ENCODE results near the gene EXOSC10. TPM values are rescaled to one million over a fixed set of nuclear protein-coding genes. Genes with fewer than 3 reads are reported as not detected.

The EXOSC10 gene
- total RNA-seq, 1 donor from 2014 or later: 104 TPM

DNA sequence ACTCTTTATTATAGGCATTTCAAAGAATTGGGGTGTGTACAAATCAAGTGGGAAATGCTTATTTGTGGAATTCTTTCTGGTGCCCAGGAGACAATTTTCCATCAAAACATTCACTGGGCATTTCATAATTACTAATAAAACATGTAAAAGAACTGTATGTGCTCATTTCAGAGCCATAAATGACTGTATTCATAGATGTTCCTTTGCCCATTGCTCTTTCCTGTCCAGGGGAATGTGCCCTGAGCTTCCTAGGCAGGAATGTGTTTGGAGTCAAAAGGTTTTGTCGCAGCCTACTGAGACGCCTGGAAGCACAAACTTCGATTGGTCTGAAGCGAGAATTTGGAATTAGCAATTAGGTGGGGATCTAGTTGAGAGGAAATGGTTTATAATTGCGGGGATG, 43.7 kb upstream of the EXOSC10 start:
- no peak overlapping the region for H3K27ac Mint-ChIP-seq
- peaks cover 10% of the 10 kb centered on the region for H3K36me3 Mint-ChIP-seq (ENCODE audit: insufficient read depth)
- DNase-seq (ENCODE audit: low spot score, unreplicated experiment): no peak
- H3K9me3 Mint-ChIP-seq (ENCODE audit: low read depth): no peaks in the 10 kb centered on the region
- H3K4me3 Mint-ChIP-seq (ENCODE audit: low read depth): no peak overlapping the region
- no peaks in the 10 kb centered on the region for H3K27me3 Mint-ChIP-seq
- H3K4me1 Mint-ChIP-seq (ENCODE audit: low read depth): no peaks in the 10 kb centered on the region
- TF ChIP-seq, protein P1, sequence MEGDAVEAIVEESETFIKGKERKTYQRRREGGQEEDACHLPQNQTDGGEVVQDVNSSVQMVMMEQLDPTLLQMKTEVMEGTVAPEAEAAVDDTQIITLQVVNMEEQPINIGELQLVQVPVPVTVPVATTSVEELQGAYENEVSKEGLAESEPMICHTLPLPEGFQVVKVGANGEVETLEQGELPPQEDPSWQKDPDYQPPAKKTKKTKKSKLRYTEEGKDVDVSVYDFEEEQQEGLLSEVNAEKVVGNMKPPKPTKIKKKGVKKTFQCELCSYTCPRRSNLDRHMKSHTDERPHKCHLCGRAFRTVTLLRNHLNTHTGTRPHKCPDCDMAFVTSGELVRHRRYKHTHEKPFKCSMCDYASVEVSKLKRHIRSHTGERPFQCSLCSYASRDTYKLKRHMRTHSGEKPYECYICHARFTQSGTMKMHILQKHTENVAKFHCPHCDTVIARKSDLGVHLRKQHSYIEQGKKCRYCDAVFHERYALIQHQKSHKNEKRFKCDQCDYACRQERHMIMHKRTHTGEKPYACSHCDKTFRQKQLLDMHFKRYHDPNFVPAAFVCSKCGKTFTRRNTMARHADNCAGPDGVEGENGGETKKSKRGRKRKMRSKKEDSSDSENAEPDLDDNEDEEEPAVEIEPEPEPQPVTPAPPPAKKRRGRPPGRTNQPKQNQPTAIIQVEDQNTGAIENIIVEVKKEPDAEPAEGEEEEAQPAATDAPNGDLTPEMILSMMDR (IDR thresholded peaks at IDR 0.05; ENCODE audit: unreplicated experiment): no peak

DNA sequence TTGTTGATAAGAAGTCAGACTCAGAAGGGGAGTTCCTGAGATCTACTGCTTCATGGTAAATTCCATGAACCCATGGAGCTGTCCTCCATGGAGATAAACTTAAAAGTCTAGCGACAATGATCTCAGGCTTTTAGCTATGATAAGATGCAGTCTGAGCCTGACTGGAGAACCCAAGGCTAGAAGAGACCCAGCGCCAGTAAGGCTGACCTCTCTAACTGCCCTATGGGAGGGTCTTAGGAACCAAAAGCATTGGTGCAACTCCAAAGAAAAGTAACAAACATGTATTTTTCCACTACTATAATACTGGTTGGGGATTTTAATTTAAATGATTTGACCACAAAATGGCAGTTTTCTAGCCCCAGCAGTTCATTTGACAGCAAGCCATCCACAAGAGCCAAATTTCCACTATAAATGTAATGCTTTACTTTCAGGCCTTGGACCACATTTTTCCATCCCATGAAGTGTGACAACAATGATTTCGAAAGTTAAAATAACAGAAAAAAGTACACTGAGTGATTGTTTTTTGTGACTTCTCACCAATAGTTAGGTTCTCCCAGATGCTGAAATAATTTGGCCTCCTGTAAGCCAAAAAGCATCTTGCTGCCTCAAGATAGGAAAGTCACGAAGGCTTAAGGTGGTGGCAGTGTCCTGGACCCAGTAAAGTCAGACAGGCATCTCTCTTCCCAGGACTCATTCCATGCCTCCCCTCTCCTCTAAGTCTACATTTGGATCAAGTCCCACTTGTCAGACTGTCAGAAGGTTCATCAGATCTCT, 43.1 kb upstream of the EXOSC10 start:
- TF ChIP-seq, protein P1 (IDR thresholded peaks at IDR 0.05; ENCODE audit: unreplicated experiment): no peak
- peaks cover 10% of the 10 kb centered on the region for H3K36me3 Mint-ChIP-seq (ENCODE audit: insufficient read depth)
- H3K4me3 Mint-ChIP-seq (ENCODE audit: low read depth): no peak overlapping the region
- H3K9me3 Mint-ChIP-seq (ENCODE audit: low read depth): no peaks in the 10 kb centered on the region
- H3K4me1 Mint-ChIP-seq (ENCODE audit: low read depth): no peaks in the 10 kb centered on the region
- H3K27ac Mint-ChIP-seq: no peak overlapping the region
- H3K27me3 Mint-ChIP-seq: no peaks in the 10 kb centered on the region
- DNase-seq (ENCODE audit: low spot score, unreplicated experiment): no peak

DNA sequence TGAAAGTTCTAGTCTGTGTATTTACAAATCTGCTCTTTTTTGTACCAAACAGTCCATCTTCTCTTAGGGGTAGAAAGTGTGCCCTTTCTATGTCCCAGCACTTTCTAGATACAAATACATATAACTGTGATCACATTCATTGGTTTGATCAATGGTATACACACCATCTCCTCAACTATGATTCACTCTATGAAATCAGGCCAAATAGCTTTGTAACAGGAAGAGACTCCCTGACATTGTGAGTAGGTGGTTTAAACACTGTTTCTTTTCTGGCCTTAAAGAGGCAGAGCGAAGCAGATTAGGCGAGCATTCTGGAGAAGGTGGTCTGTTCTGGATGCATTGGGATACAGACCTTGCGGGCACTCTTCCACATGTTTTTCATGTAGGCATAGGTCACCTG, 39.3 kb upstream of the EXOSC10 start:
- Mint-ChIP-seq H3K9me3 (ENCODE audit: low read depth) (no peaks in the 10 kb centered on the region), H3K27ac (no peak overlapping the region)
- TF ChIP-seq, protein P1 (IDR thresholded peaks at IDR 0.05; ENCODE audit: unreplicated experiment): no peak

GRCh38 chr1:11138029-11138428, 38.4 kb upstream of the EXOSC10 start:
- DNase-seq (ENCODE audit: low spot score, unreplicated experiment): no peak
- Mint-ChIP-seq H3K36me3 (ENCODE audit: insufficient read depth) (peaks cover 8% of the 10 kb centered on the region), H3K4me3 (ENCODE audit: low read depth) (no peak overlapping the region), H3K27me3 (no peaks in the 10 kb centered on the region), H3K9me3 (ENCODE audit: low read depth) (no peaks in the 10 kb centered on the region), H3K4me1 (ENCODE audit: low read depth) (no peaks in the 10 kb centered on the region), H3K27ac (no peak overlapping the region)
- TF ChIP-seq, protein P1 (IDR thresholded peaks at IDR 0.05; ENCODE audit: unreplicated experiment): no peak

More for the DNA sequence above, 39.3 kb upstream of the EXOSC10 start:
- H3K4me1 Mint-ChIP-seq (ENCODE audit: low read depth): no peaks in the 10 kb centered on the region
- DNase-seq (ENCODE audit: low spot score, unreplicated experiment): no peak
- H3K27me3 Mint-ChIP-seq: no peaks in the 10 kb centered on the region
- no peak overlapping the region for H3K4me3 Mint-ChIP-seq (ENCODE audit: low read depth)
- H3K36me3 Mint-ChIP-seq (ENCODE audit: insufficient read depth): peaks cover 10% of the 10 kb centered on the region

DNA sequence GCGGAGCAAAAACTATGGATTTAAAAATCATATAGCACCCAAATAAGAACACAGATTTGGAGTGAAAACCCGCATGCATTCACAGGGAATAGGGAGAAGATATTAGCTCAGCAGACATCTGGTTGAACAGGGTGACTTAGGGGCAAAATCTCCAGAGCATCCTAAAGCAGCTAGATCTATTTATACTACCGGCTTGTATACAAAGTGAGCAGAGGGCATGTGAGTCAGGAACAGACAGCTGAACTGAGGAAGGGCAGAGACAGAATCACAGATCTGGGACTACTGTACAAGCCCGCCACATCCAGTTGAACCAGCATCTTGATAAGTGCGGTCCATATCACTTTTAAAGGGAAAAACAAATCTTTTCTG, 35.2 kb upstream of the EXOSC10 start:
- Mint-ChIP-seq H3K9me3 (ENCODE audit: low read depth) (no peaks in the 10 kb centered on the region), H3K36me3 (ENCODE audit: insufficient read depth) (peaks cover 17% of the 10 kb centered on the region), H3K27ac (no peak overlapping the region), H3K4me3 (ENCODE audit: low read depth) (no peak overlapping the region), H3K27me3 (no peaks in the 10 kb centered on the region), H3K4me1 (ENCODE audit: low read depth) (no peaks in the 10 kb centered on the region)
- no peak for DNase-seq (ENCODE audit: low spot score, unreplicated experiment)
- TF ChIP-seq, protein P1 (IDR thresholded peaks at IDR 0.05; ENCODE audit: unreplicated experiment): no peak

Data from progenitor cell of endocrine pancreas (in vitro differentiated cells).